HG03571 (cell line): Measurements from ENCODE around the gene RFC4.
"Not testable (repeated sequence)": the region's sequence is repeated elsewhere in the genome, so short reads cannot be mapped to it uniquely, and the experiment has no call there.

Source experiments
- ATAC-seq: cut with Tn5 transposase; IDR thresholded peaks from one replicate; pipeline ENCODE4 v1.9.1; 2021; ENCODE audit not compliant: unreplicated experiment

The RFC4 gene

DNA sequence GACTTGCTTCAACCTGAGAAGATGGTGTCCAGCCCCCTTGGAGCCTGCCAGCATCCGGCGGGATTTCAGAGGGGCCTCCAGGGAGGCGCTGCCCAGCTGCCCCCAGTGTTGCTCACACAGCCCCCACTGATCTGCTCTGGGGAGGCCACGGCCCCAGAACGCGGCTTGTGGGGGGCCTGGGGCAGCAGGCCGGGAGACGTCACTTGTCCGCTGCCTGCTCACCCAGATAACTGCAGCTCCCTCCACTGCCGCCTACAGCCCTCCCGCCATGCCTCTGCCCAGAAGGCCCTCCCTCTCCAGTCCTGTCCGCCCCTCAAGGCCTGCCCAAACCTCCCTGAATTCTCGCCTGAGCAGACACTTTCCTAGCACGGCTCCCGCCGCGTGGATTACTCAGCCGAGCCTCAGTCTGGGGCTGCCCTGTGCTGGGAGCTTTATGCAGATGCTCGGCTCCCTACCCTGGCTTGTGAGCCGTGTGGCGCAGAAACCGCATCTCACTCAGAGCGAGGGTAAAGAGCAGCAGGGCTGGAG lies 19.1 kb upstream of the RFC4 start:
- no peak for ATAC-seq

GRCh38 chr3:186824430-186825139 lies 18.3 kb upstream of the RFC4 start:
- ATAC-seq = no peak

DNA sequence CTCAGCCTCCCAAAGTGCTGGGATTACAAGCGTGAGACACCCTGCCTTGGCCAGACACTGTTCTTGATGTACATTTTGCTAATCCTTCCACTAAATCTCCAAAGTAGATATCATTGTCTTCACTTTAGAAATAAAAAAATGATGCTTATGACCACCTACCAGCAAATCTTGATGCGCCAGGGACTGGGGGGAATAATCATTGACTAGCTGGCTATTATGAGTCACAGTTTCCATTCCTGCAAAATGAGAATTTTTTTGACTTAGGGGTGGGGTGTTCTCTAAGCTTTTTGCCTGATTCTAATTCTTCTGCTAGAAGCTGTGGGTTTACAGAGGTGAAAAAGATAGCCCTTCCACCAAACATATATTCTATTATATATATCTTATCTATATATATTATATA lies 17.1 kb upstream of the RFC4 start:
- no peak for ATAC-seq

DNA sequence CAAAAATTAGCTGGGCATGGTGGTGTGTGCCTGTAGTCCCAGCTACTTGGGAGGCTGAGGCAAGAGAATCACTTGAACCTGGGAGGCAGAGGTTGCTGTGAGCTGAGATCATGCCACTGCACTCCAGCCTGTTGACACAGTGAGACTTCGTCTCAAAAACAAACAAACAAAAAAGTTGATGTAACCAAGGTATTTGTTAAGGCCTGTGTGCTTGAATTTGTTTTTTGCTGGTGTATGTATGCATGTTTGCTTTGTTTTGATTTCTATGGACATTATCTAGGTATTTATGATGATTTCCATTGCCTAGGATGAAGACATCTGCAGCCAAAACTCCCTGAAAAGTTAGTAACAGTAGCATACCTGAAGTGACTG lies 16.1 kb upstream of the RFC4 start:
- not testable (repeated sequence) for ATAC-seq

- no peak for ATAC-seq
Observed at GRCh38 chr3:186821429-186822387, 15.4 kb upstream of the RFC4 start.

DNA sequence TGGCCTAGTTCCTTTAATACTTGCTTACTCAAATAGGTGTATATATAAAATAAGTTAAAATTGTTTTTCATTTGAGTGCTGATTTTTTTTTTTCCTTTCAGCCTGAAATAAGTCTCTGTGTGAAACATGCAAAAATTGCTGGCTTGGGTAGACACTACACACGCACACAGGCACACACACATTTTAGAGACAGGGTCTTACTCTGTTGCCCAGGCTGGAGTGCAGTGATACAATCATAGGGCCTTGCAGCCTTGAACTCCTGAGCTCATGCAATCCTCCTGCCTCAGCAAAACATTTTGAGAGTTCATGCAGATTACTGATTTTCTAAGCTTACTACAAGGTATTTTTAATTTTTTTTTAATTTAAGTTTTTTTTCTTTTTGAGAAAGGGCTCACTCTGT lies 12.7 kb upstream of the RFC4 start:
- no peak for ATAC-seq

GRCh38 chr3:186818516-186818915 lies 12.2 kb upstream of the RFC4 start:
- ATAC-seq = no peak

- no peak for ATAC-seq
Observed at GRCh38 chr3:186815435-186815834, 9.2 kb upstream of the RFC4 start.

GRCh38 chr3:186814100-186814499 lies 7.8 kb upstream of the RFC4 start:
- no peak for ATAC-seq

- not testable (repeated sequence) for ATAC-seq
Observed at GRCh38 chr3:186811313-186811712, 5.0 kb upstream of the RFC4 start.

- no peak for ATAC-seq
Observed at GRCh38 chr3:186810336-186810996, 4.2 kb upstream of the RFC4 start.

GRCh38 chr3:186807231-186807630 lies 949 bp upstream of the RFC4 start:
- ATAC-seq = no peak

GRCh38 chr3:186803447-186803846 lies 2.8 kb downstream of the RFC4 start:
- not testable (repeated sequence) for ATAC-seq

DNA sequence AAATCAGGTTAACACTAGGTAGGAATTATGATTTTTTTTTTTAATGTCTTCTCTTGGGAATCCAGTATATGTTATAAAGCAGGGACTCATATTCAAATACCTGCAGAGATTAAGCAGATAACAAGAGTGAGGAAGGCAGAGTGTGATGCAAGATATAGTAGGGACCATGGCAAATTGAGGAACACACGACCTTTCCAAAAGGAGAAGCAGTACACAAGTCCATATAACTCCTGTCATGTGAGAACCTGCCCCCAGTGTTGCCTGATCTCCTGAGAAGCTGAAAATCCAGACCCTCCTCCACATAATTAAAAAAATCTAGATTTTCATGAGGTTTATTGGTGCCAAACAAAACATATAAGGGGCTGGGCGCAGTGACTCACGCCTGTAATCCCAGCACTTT lies 3.6 kb downstream of the RFC4 start:
- no peak for ATAC-seq

- no peak for ATAC-seq
Observed at GRCh38 chr3:186800285-186800684, 6.0 kb downstream of the RFC4 start.

GRCh38 chr3:186798239-186798874 lies 7.9 kb downstream of the RFC4 start:
- ATAC-seq = no peak

- ATAC-seq = no peak
Observed at GRCh38 chr3:186790261-186790981, 15.9 kb downstream of the RFC4 start.

DNA sequence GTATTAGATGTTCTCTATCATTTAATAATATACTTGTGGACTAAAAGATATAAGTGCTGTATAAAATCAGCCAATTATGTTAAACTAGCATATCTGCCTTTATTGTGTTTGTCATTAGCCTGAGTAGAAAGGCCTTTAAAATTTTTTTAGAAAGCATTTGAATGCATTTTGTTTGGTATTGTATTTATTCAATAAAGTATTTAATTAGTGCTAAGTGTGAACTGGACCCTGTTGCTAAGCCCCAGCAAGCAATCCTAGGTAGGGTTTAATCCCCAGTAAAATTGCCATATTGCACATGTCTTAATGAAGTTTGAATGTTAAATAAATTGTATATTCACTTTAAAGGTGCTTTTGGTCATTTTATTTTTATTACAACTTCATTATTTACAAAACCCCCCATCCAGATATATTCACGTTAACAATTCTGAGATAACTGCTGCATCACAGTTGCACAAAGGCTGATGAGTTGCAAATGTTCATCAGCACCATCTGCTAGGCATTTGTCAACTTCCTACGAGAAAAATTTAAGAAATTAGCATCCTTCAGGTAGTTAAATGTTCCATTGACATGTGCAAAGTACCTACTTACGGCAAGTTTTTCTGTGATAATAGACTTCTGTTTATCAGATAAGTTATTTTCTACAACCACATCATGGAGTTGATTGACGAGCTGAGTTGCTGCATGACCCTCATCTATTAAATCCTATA lies 16.6 kb downstream of the RFC4 start:
- no peak for ATAC-seq

- ATAC-seq = no peak
Observed at GRCh38 chr3:186788482-186789370, 17.6 kb downstream of the RFC4 start.
